Liver (tissue), 3 donors: Measurements from ENCODE around the gene ITGA4.

Source experiments
- ATF3 ChIP-seq: IDR thresholded peaks from 2 replicates; pipeline ENCODE4 v1.6.1; 2016; ENCODE audit warnings: antibody characterized with exemption
- CTCF ChIP-seq: fragments of 150-350 bp; IDR thresholded peaks from 2 replicates; pipeline ENCODE4 v1.5.1; 2017; ENCODE audit warnings: improper control_type of control experiment, low read depth, low read length; ENCODE audit not compliant: missing input control
- EGR1 ChIP-seq, 2 donors: IDR thresholded peaks; 2 replicates each; pipeline ENCODE4 v1.6.1; 2016 to 2018; ENCODE audit warnings: antibody characterized with exemption in 2 of 2, low read depth in 2 of 2
- FOXA1 ChIP-seq: IDR thresholded peaks from 2 replicates; pipeline ENCODE4 v1.6.1; 2016; ENCODE audit warnings: antibody characterized with exemption
- JUND ChIP-seq, 2 donors: IDR thresholded peaks; 2 replicates each; pipeline ENCODE4 v1.6.1; 2016; ENCODE audit warnings: antibody characterized with exemption in 2 of 2
- MAX ChIP-seq: IDR thresholded peaks from 2 replicates; pipeline ENCODE4 v1.6.1; 2016; ENCODE audit warnings: antibody characterized with exemption
- NR2F2 ChIP-seq: IDR thresholded peaks from 2 replicates; pipeline ENCODE4 v1.6.1; 2016; ENCODE audit warnings: antibody characterized with exemption
- RAD21 ChIP-seq, 2 donors: IDR thresholded peaks; 2 replicates each; pipeline ENCODE4 v1.6.1; 2016; ENCODE audit warnings: antibody characterized with exemption in 2 of 2, mild to moderate bottlenecking in 2 of 2
- REST ChIP-seq: IDR thresholded peaks from 2 replicates; pipeline ENCODE4 v1.6.1; 2016; ENCODE audit warnings: antibody characterized with exemption, mild to moderate bottlenecking
- SP1 ChIP-seq: IDR thresholded peaks from 2 replicates; pipeline ENCODE4 v1.6.1; 2018; ENCODE audit warnings: antibody characterized with exemption, mild to moderate bottlenecking
- TAF1 ChIP-seq: conservative IDR thresholded peaks from 2 replicates; pipeline ENCODE4 v1.6.1; 2016; ENCODE audit warnings: antibody characterized with exemption, mild to moderate bottlenecking
- YY1 ChIP-seq: IDR thresholded peaks from 2 replicates; pipeline ENCODE4 v1.6.1; 2016; ENCODE audit warnings: antibody characterized with exemption, mild to moderate bottlenecking
- ZBTB33 ChIP-seq: IDR thresholded peaks from 2 replicates; pipeline ENCODE4 v1.6.1; 2016; ENCODE audit warnings: antibody characterized with exemption
- donor health status: healthy.
- donor health status: healthy.

GRCh38 chr2:181526014-181526413 is 68.8 kb downstream of the ITGA4 start:
- TF ChIP-seq CTCF (no peak), YY1 (no peak), ZBTB33 (no peak), FOXA1 (no peak), MAX (no peak), SP1 (no peak), RAD21 (IDR thresholded peaks at IDR 0.05) (no peak), TAF1 (no peak), EGR1 (IDR thresholded peaks at IDR 0.05; ENCODE audit: low read depth in 2 of 2) (no peak), REST (no peak), ATF3 (no peak), JUND (IDR thresholded peaks at IDR 0.05) (no peak), NR2F2 (no peak)
